Iris pigment epithelial cell (primary cell): ENCODE measurements around the gene ATL2.

Experiments
- DNase-seq: peaks from one replicate; pipeline ENCODE4 v3.0.0-alpha.2; 2011; ENCODE audit warnings: low read depth

The ATL2 gene

GRCh38 chr2:38248707-38249106 lies 128.4 kb downstream of the ATL2 start:
- DNase-seq: no peak

GRCh38 chr2:38248255-38248654 lies 128.8 kb downstream of the ATL2 start:
- no peak for DNase-seq

- DNase-seq: no peak
Observed at GRCh38 chr2:38246105-38246504, 131.0 kb downstream of the ATL2 start.

GRCh38 chr2:38245114-38245641 lies 131.9 kb downstream of the ATL2 start:
- no peak for DNase-seq

- no peak for DNase-seq
Observed at GRCh38 chr2:38244301-38244700, 132.8 kb downstream of the ATL2 start.
